GM19193 (cell line): ENCODE results near the gene IKZF3.

ENCODE experiments used
- POLR2A ChIP-seq: IDR thresholded peaks from 4 replicates; pipeline ENCODE4 v1.6.1; 2011; ENCODE audit not compliant: insufficient read depth, insufficient read length; ENCODE audit errors: extremely low read depth

IKZF3 gene

DNA sequence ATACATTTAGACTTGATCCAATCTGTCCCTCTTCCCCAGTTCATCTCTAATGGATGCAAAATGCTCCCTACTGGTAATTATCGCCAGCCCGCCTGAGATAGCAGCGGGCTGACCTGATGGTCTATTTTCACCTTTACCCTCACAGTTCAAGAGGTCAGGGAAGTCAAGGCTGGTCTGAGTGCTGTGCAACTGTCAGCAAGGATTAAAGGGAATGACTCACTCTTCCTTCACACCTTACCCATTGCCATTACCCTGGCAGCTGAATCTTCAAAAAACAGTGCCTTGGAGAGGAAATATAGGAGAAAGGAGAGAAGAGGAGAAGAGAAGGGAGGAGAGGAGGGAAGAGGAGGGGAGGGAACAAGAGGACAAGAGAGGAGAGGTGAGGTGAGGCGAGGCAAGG is 90.1 kb downstream of the IKZF3 start:
- TF ChIP-seq POLR2A = no peak

DNA sequence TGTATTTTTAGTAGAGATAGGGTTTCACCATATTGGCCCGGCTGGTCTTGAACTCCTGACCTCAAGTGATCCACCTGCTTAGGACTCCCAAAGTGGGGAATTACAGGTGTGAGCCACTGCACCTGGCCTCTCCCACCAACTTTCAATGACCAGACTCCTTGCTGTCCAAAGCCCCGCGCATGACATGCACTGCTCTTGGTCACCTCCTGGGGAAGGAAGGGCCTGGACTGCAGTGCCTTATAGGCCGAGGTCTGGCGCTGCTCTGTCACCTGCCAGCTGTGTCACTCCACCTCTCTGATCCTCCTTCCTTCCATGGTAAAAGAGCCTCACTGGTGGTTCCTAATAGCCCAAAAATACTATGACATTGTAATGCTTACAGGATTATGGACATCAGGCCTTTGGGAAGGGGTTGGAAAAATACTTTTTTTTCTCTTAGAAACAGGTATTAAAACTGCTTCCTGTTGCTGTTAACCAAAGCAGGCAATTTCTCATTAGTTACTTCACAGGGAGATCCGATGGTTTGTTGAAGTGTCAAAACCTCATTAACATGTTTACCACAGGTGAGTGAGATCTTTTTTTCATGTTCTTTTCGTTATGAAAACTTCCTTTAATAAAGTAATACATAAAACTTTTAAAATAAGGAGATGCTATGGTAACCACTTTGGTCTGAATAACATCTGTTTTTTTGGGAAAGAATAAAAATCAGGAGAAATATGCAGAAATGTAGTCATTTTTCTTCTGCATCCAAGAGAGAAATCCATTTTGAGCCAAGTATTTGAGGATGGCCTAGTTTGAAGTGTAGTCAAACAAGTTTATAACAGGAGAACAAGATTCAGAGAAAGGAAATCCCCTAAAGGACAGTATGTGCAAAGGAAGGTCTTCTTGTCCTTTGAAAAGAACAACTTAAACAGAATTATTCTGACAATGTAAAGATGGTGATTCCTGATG is 90.9 kb downstream of the IKZF3 start:
- no peak for TF ChIP-seq POLR2A

DNA sequence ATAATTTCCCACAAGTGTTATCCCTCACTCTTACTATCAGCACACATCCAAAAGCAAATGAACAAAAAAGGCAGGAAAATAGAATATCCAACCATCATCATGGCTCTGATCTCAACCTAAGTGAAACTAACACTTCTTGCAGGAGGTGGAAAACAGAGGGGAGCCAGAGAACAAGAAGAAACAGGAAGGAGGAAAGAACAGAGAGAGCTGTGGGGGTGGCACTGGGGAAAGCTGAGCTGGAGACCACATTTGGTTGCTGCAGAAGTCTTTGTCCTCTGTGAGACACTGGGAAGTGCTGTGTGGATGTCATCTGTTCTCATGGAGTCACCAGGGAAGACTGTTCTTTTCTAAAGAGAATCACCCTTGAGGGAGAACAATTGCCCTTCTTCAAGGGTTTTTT is 91.7 kb downstream of the IKZF3 start:
- no peak for TF ChIP-seq POLR2A

DNA sequence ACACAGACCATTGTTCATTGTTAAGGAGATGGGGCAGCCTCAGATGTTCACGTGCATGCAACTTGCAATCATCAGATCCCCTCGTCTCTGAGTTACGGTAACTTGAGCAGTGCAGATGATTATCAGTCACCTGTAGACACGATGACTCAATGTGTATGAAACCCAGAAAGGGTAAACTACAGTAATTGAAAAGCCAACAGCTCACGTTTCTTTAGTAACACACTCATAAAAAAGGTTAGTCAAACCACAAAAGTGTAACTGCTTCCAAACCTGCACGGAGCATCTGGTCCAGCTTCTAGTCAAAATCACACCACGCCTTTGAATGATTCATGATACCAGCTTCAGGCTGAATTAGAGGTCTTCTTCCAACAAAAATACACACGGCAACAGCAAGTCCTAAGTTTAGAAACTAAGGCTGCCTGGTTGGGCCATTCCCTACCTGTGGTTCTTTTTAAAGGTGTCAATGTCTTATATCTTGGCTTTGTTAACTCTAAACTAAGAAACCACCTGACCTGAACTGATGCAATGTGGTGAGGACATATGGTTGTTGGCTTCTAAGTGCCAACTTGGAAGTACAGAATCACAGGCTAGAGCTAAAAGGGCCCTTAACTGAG is 94.0 kb downstream of the IKZF3 start:
- TF ChIP-seq POLR2A = peak; percentile 43

DNA sequence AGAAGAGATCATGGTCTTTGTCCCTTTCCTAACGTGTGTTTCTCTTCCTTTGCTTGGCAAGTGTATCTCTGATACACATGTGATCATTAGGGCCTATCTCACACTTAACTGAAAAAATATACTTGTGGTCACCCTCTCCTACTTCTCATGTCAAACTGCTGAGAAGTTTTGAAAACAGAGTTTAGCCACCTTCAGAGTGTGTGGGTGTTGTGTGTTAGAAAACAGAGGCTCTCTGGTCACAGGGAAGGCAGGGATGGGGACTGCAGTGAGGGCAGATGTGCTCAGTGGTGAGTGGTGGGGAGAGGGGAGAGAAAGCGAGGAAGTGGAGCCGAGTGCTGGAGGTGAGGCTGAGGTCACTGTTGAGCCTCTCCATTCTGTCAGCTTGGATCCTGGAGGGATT is 97.0 kb downstream of the IKZF3 start:
- TF ChIP-seq POLR2A = no peak

DNA sequence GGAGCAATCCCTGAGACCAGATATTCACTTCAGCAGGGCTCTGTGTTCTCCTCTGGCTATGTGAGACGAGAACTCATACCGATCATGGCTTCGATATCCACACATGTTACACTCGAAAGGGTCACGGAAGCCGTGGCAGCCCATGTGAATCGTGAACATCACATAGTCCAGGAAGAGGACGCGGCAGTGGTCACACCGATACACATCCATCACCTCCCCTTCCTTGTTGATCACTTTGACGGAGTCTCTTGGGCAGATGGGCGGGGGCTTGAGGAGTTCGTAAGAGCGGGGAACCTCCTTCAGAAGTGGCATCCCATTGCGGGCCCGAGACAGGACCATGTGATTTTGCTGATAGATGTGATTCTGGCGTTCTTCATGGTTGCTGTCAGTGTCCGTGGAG is 98.3 kb downstream of the IKZF3 start:
- TF ChIP-seq POLR2A = peak; percentile 24

DNA sequence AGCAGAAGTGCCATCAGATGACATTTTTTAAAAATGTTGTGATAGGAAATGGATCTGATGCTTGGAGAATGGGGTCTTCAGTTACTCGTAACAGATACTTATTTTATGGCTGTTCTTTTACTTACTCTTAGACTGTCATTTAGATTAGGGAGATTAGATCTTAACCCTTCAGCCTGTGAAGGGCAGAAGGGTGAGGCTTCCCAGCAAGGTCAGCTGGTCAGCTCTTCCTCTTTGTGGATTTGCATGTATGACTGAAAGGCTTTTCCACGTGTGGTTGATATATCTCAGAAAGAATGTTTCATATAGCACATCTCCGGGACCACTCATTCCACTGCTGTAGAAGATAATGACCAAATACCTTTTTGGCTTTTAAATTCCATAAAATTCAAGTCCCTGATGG is 98.9 kb downstream of the IKZF3 start:
- TF ChIP-seq POLR2A = no peak

DNA sequence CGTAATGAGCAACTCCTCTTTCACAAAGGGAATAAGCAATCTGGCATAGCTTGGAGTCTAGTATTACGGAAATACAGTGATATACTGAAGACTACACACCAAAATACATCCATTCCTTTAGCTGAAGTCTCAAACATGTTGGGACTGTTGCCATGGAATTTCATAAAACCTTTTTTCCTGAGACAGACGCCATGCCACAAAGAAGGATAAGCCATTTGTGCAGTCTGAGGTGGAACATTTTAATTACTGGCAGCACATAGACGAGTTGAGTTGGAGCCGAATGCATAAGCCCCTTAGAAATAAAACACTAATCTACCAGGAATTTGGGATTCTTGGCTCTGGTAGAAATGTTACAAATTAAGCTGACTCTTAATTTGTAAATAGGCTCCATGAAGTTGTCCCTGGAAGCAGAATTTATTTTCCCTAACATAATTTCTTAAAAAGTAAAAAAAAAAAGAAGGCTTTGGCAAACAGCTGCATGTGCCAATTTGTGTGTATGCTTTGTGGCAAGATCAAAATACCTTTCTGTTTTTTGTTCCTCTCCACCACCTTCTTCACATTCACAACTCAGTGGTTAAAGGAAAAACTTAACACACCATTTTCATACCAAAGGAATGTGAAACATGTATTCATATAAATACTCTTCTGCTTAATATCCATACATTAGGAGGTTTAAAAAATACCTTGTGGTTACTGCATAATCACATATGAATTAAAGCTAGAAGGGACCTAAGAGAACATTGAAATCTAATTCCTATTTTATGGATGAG is 100.9 kb downstream of the IKZF3 start:
- TF ChIP-seq POLR2A = no peak

DNA sequence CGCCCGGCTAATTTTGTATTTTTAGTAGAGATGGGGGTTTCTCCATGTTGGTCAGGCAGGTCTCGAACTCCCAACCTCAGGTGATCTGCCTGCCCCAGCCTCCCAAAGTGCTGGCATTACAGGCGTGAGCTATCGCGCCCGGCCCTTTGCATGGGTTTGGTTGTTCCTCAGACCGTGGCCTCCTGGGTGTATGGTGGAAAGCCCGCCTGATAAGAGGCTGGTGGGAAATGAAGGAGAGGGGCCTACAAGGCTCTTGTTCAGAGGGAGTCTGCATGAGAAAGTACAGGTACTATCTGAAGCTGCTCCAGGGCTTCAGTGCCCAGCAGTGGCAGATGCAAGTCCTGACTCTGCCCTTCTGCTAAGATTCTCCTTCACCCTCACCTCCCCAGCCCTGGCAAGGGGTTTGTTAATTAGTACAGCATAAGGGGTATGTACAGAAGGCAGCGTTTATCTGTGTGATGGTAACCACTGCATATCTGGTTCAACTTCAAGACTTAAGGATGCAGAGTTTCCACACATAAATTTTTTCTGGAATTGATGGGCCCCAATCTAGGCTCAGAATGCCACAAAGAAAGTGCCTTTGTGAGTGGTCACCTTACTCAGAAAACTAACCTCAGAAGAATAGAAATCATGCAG is 102.1 kb downstream of the IKZF3 start:
- no peak for TF ChIP-seq POLR2A

DNA sequence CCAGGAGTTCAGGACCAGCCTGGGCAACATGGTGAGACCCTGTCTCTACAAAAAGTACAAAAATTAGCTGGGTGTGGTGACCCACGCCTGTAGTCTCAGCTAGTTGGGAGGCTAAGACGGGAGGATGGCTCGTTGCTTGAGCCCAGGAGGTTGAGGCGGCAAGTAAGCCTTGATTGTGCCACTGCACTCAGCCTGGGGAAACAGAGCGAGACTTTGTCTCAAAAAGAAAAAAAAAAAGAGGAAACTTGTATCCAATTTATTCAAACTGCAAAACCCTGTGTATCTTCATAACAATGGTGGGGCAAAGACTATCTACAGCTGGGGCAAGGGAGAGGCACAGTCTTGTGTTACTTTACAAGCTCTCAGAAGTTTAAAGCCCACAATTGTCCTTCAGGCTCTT is 104.9 kb downstream of the IKZF3 start:
- TF ChIP-seq POLR2A = peak; percentile 36

DNA sequence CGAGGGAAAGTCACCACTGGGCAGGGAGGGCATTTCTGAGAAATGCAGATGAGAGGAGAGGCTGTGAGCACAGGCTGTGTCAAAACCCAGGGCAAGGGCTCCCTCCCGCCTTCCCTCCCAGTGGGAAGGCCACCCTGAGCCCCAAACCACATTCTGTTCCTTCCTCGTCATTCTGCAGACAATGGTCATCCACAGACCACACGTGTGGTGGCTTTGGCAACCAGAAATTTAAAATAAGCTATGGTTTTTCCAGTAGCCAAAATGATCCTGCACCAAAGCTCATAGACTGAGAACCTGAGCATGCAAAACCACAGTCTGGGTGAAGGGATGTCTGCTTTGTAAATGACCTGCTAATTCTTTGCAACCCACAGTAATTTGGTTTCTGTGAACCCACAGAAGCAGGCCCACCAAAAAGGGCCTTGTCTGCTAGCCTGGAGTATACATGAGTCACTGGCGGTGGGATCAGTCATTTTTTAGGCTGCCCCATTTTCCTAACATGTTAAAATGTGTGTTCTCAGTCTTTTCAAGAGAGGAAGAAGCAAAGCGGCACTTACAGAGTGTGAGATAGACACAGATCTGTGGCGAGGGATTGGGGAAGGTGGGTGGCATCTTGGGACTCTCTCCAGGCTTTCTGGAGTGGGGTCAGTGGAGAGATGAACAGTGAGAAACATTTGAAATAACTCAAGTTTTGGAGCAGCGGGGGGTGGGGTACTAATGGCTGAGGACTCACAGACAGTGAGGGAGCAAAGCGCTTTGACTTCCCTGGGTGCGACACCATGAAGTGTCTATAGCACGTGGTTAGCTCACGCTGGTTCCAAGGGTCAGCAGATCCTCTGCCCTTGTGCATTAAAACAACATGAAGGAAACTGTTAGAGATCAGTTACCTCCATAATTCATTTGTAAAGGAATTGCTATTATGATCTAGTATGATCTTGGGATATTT is 105.9 kb downstream of the IKZF3 start:
- TF ChIP-seq POLR2A = no peak

DNA sequence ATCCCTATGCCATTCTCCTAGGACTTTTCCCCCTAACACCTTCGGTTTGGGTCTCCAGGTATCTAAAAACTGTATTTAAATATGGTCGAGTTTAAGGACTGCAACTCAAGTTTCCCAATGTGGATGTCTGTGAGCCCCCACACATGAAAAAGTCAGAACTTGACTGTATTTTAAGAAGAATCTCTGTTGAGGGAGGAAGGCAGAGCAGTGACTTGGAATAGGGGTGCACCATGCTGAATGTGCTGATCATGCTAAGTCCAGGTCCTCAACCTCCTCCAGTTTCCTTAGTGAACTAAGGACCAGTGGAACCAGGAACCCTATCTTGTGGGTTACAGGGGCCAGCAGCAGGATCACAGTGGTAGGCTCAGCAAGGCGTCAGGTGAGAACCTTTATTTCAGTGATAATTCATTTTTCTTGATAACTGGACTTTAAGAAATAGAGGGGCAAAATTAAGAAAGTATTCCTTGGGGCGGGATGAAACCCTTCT is 106.9 kb downstream of the IKZF3 start:
- no peak for TF ChIP-seq POLR2A

DNA sequence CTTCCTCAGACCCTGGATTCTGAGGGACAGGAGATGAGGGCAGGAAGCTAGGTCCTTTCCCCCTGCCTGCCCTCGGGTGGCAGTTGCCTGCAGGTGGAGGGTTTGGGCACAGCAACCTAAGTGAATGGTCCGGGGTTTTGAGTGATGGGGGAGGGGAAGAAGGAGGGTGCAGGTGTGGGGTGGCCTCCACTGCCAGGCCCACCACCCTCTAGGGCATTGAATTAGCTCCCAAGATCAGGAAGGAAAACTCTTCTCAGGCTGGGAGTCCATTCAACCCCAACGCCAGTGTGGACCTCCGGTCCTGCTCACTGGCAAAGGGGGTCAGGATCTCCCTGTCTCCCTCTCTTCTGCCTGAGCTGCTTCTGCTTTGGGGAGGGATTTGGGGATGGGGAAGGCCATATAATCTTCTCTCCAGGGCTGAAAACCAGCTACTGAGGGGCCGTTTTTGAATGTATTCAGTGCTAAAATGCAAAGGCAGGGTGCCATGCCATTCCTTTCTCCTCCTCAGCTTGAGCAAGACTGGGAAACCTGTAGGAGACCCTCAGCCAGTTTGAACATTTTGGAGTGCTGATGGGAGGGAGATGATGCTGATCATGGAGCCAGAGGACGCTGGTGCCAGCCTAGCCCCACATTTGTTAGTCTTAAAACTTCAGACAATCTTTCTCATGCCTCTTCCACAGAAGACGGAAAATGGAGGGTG is 107.6 kb downstream of the IKZF3 start:
- TF ChIP-seq POLR2A = no peak
